Activated naive CD4-positive, alpha-beta T cell (primary cell): ENCODE measurements around the gene TBPL1.
"Not testable (repeated sequence)": the region's sequence is repeated elsewhere in the genome, so short reads cannot be mapped to it uniquely, and the experiment has no call there.

Source experiments
- DNase-seq, 4 experiments: peaks; one replicate each; lab custom pipeline; 2025; lab: John Stamatoyannopoulos, UW

Gene TBPL1

GRCh38 chr6:133952815-133953633, at the start of gene TBPL1:
Gene TBPL1, plus strand, starts transcription at chr6:133953224. Its CDS starts 26,902 bp downstream, at chr6:133980126.
- DNase-seq, result peak; percentile 73 to 85 (median 76)

- DNase-seq, result no peak
These were observed 49.2 kb upstream of the TBPL1 start for GRCh38 chr6:133903855-133904254.

- no peak for DNase-seq
These were observed 47.0 kb upstream of the TBPL1 start for GRCh38 chr6:133906050-133906449.

- peak; percentile 7 to 64 (median 50) for DNase-seq
These were observed 36.3 kb upstream of the TBPL1 start for GRCh38 chr6:133916650-133917151.

GRCh38 chr6:133917781-133918180, 35.2 kb upstream of the TBPL1 start:
- DNase-seq, result no peak

- DNase-seq, result no peak
These were observed 34.7 kb upstream of the TBPL1 start for GRCh38 chr6:133918208-133918930.

- no peak for DNase-seq
These were observed 33.7 kb upstream of the TBPL1 start for GRCh38 chr6:133919362-133919761.

- DNase-seq, result peak; percentile 2 to 43 (median 12)
These were observed 31.7 kb upstream of the TBPL1 start for GRCh38 chr6:133921249-133921859.

GRCh38 chr6:133923938-133924593, 29.0 kb upstream of the TBPL1 start:
- DNase-seq, result peak in 1 of 4 experiments; percentile 14

- DNase-seq, result not testable (repeated sequence)
These were observed 21.8 kb upstream of the TBPL1 start for GRCh38 chr6:133931221-133931620.

- not testable (repeated sequence) for DNase-seq
These were observed 16.7 kb upstream of the TBPL1 start for GRCh38 chr6:133936352-133936751.

- no peak for DNase-seq
These were observed 15.1 kb upstream of the TBPL1 start for GRCh38 chr6:133937909-133938308.

- DNase-seq, result no peak
These were observed 14.5 kb upstream of the TBPL1 start for GRCh38 chr6:133938533-133938932.

- no peak for DNase-seq
These were observed 13.0 kb upstream of the TBPL1 start for GRCh38 chr6:133939778-133940667.

GRCh38 chr6:133945158-133945557, 7.9 kb upstream of the TBPL1 start:
- no peak for DNase-seq

- DNase-seq, result no peak
These were observed 5.6 kb upstream of the TBPL1 start for GRCh38 chr6:133947302-133947900.

- DNase-seq, result no peak
These were observed 4.6 kb upstream of the TBPL1 start for GRCh38 chr6:133948472-133948871.

- no peak for DNase-seq
These were observed 1.8 kb upstream of the TBPL1 start for GRCh38 chr6:133951227-133951626.

- peak in 2 of 4 experiments; percentile 10 to 16 for DNase-seq
These were observed 876 bp upstream of the TBPL1 start for GRCh38 chr6:133951881-133952814.
